Measurements from ENCODE around the gene ACBD3.
"Not testable (repeated sequence)": the region's sequence is repeated elsewhere in the genome, so short reads cannot be mapped to it uniquely, and the experiment has no call there.

- TF ChIP-seq CTCF, POLR2AphosphoS5 (IDR thresholded peaks at IDR 0.05): not testable (repeated sequence)
These were observed 16.1 kb upstream of the ACBD3 start for GRCh38 chr1:226202666-226203065.
